Kidney capillary endothelial cell (primary cell): ENCODE measurements around the gene FBXL4.
"Not testable (repeated sequence)": the region's sequence is repeated elsewhere in the genome, so short reads cannot be mapped to it uniquely, and the experiment has no call there.

Source experiments
- DNase-seq: peaks from one replicate; pipeline ENCODE4 v3.0.0-alpha.2; 2018; ENCODE audit warnings: low spot score

FBXL4 gene

DNA sequence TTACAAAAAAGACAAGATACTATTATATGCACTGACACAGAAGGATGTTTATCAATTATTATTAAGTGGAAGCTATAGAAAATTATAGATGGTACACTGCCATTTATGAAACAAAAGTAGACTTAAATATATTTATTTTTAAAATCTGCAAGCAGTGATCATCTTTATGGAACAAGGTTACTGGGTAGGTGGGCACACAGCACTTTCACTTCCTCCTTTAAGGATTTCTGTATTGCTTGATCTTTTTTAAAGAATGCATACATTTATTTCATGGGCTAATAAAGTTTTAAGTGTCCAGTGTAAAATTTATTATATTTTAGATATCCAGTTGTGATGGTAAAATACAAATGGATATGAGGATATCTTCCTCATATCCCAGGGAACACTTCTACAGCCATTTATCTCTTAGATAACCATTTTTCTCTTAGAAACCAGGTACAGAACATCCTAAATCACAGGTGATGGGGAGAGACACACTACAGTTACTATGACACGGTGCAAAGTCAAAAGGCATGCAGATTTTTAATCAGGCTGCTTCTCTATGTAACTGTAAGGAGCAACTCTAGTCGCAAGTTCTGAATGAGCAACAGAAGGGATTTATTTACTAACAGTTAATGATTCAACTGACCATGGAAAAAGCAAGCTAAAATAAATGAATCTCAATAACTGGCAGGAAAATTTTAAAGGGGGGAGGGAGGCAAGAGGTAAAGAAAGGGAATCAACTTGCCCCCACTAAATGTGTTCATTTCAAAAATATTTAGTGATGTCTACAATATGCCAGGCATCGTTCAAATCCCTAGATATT lies 2.2 kb downstream of the FBXL4 start:
- no peak for DNase-seq

DNA sequence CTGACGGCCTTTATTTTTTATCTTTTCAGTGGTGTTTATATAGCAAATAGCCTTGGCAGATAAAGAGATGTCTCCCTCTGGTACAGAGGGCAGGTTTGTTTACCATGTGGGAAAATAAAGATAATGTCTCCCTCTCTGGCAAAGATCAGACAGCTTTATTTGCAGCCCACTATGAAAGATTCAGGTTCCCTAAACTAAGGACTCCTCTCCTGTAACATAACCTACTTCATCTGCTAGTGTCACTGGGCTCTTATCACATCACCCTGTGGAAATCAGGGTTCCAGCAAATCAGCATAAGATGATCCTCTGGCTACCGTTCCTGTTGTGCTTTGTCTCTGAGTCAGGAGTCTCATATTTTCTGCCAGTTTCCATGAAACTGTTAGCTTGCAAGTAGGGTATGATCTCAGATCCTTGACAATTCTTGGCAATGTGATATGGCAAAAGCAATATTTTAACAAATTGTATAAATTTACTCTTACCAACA lies 3.1 kb downstream of the FBXL4 start:
- no peak for DNase-seq

- DNase-seq = no peak
Measured at GRCh38 chr6:98944168-98944567, 3.6 kb downstream of the FBXL4 start.

GRCh38 chr6:98942263-98942803 lies 5.4 kb downstream of the FBXL4 start:
- no peak for DNase-seq

GRCh38 chr6:98941319-98941718 lies 6.4 kb downstream of the FBXL4 start:
- no peak for DNase-seq

GRCh38 chr6:98937351-98937750 lies 10.4 kb downstream of the FBXL4 start:
- no peak for DNase-seq

- DNase-seq = no peak
Measured at GRCh38 chr6:98932381-98932780, 15.4 kb downstream of the FBXL4 start.

DNA sequence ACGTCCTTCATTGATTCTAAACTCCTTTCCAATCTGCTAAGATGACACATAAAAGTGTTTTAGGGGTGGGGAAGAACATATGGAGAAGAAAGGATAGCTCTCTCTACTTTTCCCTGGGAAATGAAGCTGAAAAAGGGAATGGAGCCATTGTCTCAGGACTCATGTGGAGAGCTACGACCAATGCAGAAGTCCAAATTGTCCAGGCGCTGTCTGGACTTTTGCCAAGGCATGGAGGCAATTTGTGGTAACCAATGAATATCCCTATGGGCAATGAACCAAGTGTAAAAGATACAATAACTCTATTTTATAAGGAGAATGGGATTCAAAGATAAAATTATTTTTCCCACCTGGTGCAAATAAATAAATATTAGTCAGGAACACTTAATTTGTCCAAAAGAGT lies 16.1 kb downstream of the FBXL4 start:
- no peak for DNase-seq

- DNase-seq = no peak
Measured at GRCh38 chr6:98929498-98930060, 18.2 kb downstream of the FBXL4 start.

GRCh38 chr6:98928688-98929087 lies 19.1 kb downstream of the FBXL4 start:
- DNase-seq = no peak

DNA sequence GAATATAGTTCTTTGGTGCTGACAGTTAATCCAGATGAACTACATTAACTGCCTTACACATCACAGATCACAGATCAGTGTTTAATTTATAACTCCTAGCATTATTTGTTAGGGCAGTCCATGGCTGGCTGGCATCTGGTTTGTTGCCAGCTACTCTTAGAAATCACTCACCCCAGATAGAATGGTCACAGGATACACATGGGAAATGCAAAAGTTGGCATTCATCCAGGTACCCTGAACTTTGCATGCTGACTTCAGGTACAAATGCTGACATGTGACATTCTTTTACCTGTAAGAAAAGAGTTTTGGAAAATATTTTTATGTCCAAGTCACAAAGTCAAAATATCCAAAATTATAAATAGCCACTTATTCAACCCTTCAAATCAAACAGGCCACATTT lies 20.2 kb downstream of the FBXL4 start:
- no peak for DNase-seq

DNA sequence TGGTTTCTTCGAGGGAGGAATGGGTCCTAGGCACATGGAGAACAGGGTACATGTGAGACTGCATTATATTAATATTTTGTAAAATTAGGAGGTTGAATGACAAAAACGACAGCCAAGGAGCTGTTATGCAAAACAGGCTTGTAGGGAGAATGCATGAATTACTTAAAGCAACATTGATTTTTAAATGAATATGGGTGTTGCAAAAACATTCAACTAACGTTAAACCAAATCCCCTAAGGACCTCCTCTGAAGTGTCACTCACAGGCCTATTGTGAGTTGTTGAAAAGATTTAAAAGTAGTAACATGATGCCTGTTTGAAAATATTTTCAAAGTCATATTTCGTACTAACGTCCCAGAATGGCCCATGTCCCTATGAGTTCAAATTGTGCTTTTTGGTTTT lies 21.9 kb downstream of the FBXL4 start:
- no peak for DNase-seq

GRCh38 chr6:98924647-98925046 lies 23.1 kb downstream of the FBXL4 start:
- DNase-seq = no peak

DNA sequence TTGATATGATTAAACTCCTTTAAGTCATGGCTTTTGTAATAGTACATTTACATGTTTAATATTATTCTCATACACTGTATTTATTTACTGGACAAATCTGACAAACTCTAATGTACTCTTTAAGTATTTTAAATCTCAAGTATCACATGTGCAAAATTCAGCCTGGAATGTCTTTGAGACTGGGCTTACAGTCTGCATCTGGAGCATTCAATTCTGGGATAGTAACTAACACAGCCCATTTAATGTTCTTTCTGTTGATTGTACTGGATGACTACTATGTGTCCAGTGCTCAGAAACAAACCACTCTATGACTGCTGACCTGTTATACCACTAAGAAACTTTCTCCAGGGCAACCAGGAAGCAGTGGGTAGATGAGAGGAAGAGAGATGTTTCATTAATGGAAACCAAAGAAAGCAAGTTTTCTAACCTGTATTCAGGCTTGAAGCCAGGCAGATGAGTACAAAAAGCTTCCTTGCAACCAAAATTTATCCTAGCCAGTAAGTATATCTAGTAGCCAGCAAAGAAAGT lies 26.8 kb downstream of the FBXL4 start:
- DNase-seq = no peak

DNA sequence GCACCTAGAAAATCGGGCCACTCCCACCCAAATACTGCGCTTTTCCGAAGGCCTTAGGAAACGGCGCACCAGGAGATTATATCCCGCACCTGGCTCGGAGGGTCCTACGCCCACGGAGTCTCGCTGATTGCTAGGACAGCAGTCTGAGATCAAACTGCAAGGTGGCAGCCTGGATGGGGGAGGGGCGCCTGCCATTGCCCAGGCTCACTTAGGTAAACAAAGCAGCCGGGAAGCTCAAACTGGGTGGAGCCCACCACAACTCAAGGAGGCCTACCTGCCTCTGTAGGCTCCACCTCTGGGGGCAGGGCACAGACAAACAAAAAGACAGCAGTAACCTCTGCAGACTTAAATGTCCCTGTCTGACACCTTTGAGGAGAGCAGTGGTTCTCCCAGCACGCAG lies 36.8 kb downstream of the FBXL4 start:
- DNase-seq = not testable (repeated sequence)

- no peak for DNase-seq
Measured at GRCh38 chr6:98909236-98909635, 38.5 kb downstream of the FBXL4 start.

DNA sequence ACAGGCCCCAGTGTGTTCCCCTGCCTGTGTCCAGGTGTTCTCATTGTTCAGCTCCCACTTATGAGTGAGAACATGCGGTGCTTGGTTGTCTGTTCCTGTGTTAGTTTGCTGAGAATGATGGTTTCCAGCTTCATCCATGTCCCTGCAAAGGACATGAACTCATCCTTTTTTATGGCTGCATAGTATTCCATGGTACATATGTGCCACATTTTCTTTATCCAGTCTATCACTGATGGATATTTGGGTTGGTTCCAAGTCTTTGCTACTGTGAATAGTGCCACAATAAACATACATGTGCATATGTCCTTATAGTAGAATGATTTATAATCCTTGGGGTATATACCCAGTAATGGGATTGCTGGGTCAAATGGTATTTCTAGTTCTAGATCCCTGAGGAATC lies 41.4 kb downstream of the FBXL4 start:
- DNase-seq = not testable (repeated sequence)

GRCh38 chr6:98905759-98906158 lies 42.0 kb downstream of the FBXL4 start:
- DNase-seq = no peak

DNA sequence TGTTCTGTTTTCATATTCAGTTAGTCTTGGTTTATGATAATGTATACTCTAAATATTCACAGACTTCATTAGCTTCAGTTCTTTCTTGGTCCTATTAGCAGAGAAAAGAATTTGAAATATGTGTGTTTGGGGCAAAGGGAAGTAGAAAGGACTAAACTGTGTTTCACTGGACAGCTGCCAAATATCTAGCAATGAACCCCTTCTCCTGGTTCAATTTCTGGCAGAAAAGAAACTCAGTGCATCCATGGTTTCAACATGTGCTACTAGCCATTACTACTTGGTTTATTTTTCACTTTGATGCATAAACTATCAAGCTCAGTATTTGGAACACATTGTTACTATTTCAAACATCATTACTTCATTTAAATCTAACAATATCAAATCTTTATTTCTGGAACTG lies 43.6 kb downstream of the FBXL4 start:
- DNase-seq = no peak

- no peak for DNase-seq
Measured at GRCh38 chr6:98900706-98901105, 47.0 kb downstream of the FBXL4 start.

DNA sequence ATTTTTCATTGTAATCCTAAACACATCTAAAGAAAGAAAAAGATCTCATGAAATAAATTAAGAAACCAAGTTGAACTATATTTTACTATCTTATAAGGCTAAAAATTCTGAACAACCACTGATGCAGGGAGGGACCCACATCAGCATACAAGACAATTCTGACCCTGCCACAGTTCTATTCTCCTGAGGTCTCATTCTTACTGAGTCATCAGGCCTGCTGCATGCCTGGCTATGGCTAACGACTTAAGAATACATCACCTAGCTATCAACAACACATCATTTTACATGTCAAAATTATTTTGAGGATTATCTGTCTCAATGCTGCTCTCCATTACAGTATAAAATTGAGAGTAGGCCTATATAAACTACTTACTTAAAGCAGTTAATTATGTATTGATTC lies 52.9 kb downstream of the FBXL4 start:
- no peak for DNase-seq

DNA sequence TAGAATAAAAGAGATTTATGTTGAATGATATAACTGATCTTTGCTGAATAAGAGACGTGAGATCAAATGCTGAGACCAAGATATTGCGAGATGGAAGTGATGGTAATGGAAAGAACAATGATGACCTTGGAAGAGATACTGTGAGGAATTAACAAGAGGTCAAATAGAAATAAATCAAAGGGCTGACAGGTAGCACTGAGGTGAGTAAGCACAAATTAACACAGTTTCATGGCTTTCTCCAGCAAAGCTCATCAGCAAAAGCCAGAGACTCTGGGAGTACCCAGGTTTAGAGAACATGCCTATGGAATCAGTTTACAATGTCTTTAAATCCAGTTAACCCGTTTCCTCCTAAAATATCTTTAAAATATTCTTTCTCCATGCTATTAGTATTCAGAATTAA lies 60.1 kb downstream of the FBXL4 start:
- DNase-seq = no peak

DNA sequence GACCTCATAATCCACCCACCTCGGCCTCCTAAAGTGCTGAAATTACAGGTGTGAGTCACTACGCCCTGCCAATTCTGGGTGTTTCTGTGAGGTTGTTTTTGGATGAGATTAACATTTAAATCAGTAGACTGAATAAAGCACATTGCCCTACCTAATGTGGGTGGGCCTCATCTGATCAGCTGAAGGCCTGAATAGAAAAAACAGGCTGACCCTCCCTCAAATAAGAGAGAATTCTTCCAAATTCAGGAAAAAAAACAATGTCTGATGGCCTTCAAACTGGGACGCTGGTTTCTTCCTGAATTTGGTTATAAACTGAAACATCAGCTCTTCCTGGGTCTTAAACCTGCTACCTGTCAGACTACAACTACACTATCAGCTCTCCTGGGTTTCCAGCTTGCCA lies 62.4 kb downstream of the FBXL4 start:
- no peak for DNase-seq
